Panc1 (cell line): ENCODE measurements around the gene H6PD.

Source experiments
- POLR2AphosphoS5 ChIP-seq: IDR thresholded peaks from 2 replicates; pipeline ENCODE4 v1.6.1; 2012; ENCODE audit warnings: mild to moderate bottlenecking, low read depth, low read length, moderate library complexity
- SIN3A ChIP-seq: IDR thresholded peaks from 2 replicates; pipeline ENCODE4 v1.6.1; 2012; ENCODE audit warnings: low read depth, mild to moderate bottlenecking, low read length, moderate library complexity, borderline replicate concordance; ENCODE audit not compliant: insufficient read depth
- TF ChIP-seq, protein P1 (sequence below): fragments of 450-650 bp; IDR thresholded peaks from 2 replicates; pipeline ENCODE4 v1.5.1; 2017; ENCODE audit warnings: mild to moderate bottlenecking

DNA sequence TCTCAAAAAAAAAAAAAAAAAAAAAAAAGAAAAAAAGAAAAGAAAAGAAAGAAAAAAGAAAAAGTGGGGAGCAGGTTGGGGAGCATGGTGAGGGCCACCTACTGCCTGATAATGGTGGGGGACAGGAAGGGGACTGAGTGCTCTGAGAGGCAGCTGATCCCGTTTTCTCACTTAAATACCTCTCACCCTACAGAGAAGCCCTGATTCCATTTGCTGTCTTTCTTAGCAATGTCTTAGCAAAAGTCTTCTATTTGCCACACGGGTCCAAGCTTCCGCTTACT is 692 bp upstream of the H6PD start:
- TF ChIP-seq, protein P1, sequence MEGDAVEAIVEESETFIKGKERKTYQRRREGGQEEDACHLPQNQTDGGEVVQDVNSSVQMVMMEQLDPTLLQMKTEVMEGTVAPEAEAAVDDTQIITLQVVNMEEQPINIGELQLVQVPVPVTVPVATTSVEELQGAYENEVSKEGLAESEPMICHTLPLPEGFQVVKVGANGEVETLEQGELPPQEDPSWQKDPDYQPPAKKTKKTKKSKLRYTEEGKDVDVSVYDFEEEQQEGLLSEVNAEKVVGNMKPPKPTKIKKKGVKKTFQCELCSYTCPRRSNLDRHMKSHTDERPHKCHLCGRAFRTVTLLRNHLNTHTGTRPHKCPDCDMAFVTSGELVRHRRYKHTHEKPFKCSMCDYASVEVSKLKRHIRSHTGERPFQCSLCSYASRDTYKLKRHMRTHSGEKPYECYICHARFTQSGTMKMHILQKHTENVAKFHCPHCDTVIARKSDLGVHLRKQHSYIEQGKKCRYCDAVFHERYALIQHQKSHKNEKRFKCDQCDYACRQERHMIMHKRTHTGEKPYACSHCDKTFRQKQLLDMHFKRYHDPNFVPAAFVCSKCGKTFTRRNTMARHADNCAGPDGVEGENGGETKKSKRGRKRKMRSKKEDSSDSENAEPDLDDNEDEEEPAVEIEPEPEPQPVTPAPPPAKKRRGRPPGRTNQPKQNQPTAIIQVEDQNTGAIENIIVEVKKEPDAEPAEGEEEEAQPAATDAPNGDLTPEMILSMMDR, result no peak
- no peak for TF ChIP-seq POLR2AphosphoS5
- no peak for TF ChIP-seq SIN3A
